ENCODE results near the gene DHRS7B. TPM values are rescaled to one million over a fixed set of nuclear protein-coding genes. Genes with fewer than 3 reads are reported as not detected.

The DHRS7B gene
- total and polyA plus RNA-seq, 11 donors = 20.2 to 45.2 (median 35.7) TPM

- WGBS, 4 donors = 48 to 71% (median 65%) methylated on average over 5 of the region's 5 CpGs
- Histone ChIP-seq H3K27me3 (no peaks in the 10 kb centered on the region), H3K36me3 (peaks cover 0 to 5% (median 0%) of the 10 kb centered on the region in 9 donors), H3K4me3 (peak overlapping the region in 9 of 12 donors; percentile 10 to 41 (median 35)), H3K9me3 (no peaks in the 10 kb centered on the region), H3K27ac (peak overlapping the region; percentile 46 to 91 (median 80)), H3K4me1 (peaks cover 2 to 64% (median 46%) of the 10 kb centered on the region in 12 donors)
- DNase-seq (no peak), ATAC-seq (peak; percentile 22 to 72 (median 66))
- TF ChIP-seq CTCF (IDR thresholded peaks at IDR 0.05) (no peak), POLR2A (IDR thresholded peaks at IDR 0.05) (no peak)
- intact Hi-C loops (cut with DNase I) = loop anchor here in 3 of 10 donors (5.0 kb wide), 1 partner anchor 45 kb away; the partner anchor contains the start of gene TMEM11 (in 3 of the 3)
Observed at GRCh38 chr17:21167303-21167702, 40.5 kb downstream of the DHRS7B start.

GRCh38 chr17:21168555-21168865 is 41.7 kb downstream of the DHRS7B start:
- peak overlapping the region in 2 of 12 donors; percentile 79 to 88 for H3K27ac ChIP-seq
- H3K4me1 ChIP-seq = peaks cover 0 to 63% (median 40%) of the 10 kb centered on the region in 12 donors

GRCh38 chr17:21169496-21169895 is 42.7 kb downstream of the DHRS7B start:
- DNase-seq (no peak), ATAC-seq (no peak)
- no peaks in the 10 kb centered on the region for H3K27me3 ChIP-seq
- no peak overlapping the region for H3K4me3 ChIP-seq
- H3K4me1 ChIP-seq = peaks cover 0 to 70% (median 49%) of the 10 kb centered on the region in 12 donors
- intact Hi-C loops (cut with DNase I) = loop anchor here in 3 of 10 donors (5.0 kb wide), 1 partner anchor 43 kb away; the partner anchor contains the start of gene TMEM11 (in 3 of the 3)
- H3K36me3 ChIP-seq = peaks cover 0 to 26% (median 10%) of the 10 kb centered on the region in 9 donors
- H3K9me3 ChIP-seq = no peaks in the 10 kb centered on the region
- TF ChIP-seq CTCF (IDR thresholded peaks at IDR 0.05) (no peak), POLR2A (IDR thresholded peaks at IDR 0.05) (no peak)
- peak overlapping the region in 3 of 12 donors; percentile 15 to 49 (median 28) for H3K27ac ChIP-seq
- WGBS, 4 donors = 43 to 93% (median 89%) methylated on average over 4 to 7 of the region's 7 CpGs

More at GRCh38 chr17:21168555-21168865, 41.7 kb downstream of the DHRS7B start:
- Histone ChIP-seq H3K27me3 (no peaks in the 10 kb centered on the region), H3K36me3 (peaks cover 0 to 17% (median 10%) of the 10 kb centered on the region in 9 donors), H3K4me3 (no peak overlapping the region), H3K9me3 (no peaks in the 10 kb centered on the region)
- no peak for DNase-seq
- WGBS, 4 donors = 96 to 98% (median 96%) methylated on average over 12 of the region's 12 CpGs
- ATAC-seq = no peak
- TF ChIP-seq POLR2A (IDR thresholded peaks at IDR 0.05) (no peak), CTCF (IDR thresholded peaks at IDR 0.05) (no peak)
- intact Hi-C loops (cut with DNase I) = loop anchor here in 3 of 10 donors (5.0 kb wide), 1 partner anchor 44 kb away; the partner anchor contains the start of gene TMEM11 (in 3 of the 3)

GRCh38 chr17:21170809-21171208 is 44.0 kb downstream of the DHRS7B start:
- TF ChIP-seq CTCF (IDR thresholded peaks at IDR 0.05) (no peak), POLR2A (IDR thresholded peaks at IDR 0.05) (no peak)
- Histone ChIP-seq H3K9me3 (no peaks in the 10 kb centered on the region), H3K27me3 (no peaks in the 10 kb centered on the region), H3K36me3 (peaks cover 0 to 32% (median 11%) of the 10 kb centered on the region in 9 donors), H3K4me1 (peaks cover 0 to 73% (median 51%) of the 10 kb centered on the region in 12 donors), H3K27ac (peak overlapping the region in 7 of 12 donors; percentile 14 to 64 (median 31)), H3K4me3 (no peak overlapping the region)
- ATAC-seq (peak in 1 of 4 donors; percentile 7), DNase-seq (no peak)
- WGBS, 4 donors = 43 to 72% (median 50%) methylated on average over 7 of the region's 7 CpGs
- intact Hi-C loops (cut with DNase I) = loop anchor here in 2 of 10 donors (2.0 to 5.0 kb wide), 2 partner anchors 41 to 42 kb away; partner anchors contain the start of gene TMEM11 (in 1 of the 2)

Measured in heart left ventricle (tissue), 16 donors.